HCT116 (cell line): Measurements from ENCODE around the gene RNH1. TPM values are rescaled to one million over a fixed set of nuclear protein-coding genes. Genes with fewer than 3 reads are reported as not detected.

ENCODE experiments used
- ATAC-seq: fragments of 200-7000 bp; cut with Tn5 transposase; 2 replicates; pipeline ENCODE4 v1.9.1; 2020; ENCODE audit warnings: mild to moderate bottlenecking, moderate library complexity
- BruUV-seq: library from RNA; stranded (reverse); fragments of 400-500 nt; replicated peaks from 2 replicates; lab custom pipeline; 2021; lab: Mats Ljungman, UMichigan
- CTCF ChIA-PET: fragments of 300-600 bp; sonication (Branson Sonifier 250); formaldehyde crosslinking; loops from one replicate; lab custom pipeline; 2021; ENCODE audit warnings: antibody characterized with exemption; lab: Charles Lee
- POLR2A ChIA-PET: fragments of 300-600, 350-600 bp; sonication (Branson Sonifier 250); formaldehyde crosslinking; loops from one replicate; lab custom pipeline; 2021; ENCODE audit warnings: antibody characterized with exemption; lab: Charles Lee
- RAD21 ChIA-PET, 2 experiments: fragments of 300-600 bp; sonication (Branson Sonifier 250); formaldehyde crosslinking; loops; one replicate each; lab custom pipeline; 2023; ENCODE audit warnings: low total read pairs in 2 of 2; ENCODE audit not compliant: uncharacterized antibody in 2 of 2, unreplicated experiment in 2 of 2, low non-redundant PET in 1 of 2; lab: Charles Lee
- DNase-seq: peaks from one replicate; pipeline ENCODE4 v3.0.0-alpha.2; 2010; ENCODE audit warnings: low read depth, low spot score
- H2AFZ ChIP-seq: fragments of 200-600 bp; shearing (Covaris generic), sonication (generic); 2 replicates; pipeline ENCODE4 v1.6.1; 2017; ENCODE audit warnings: low read depth, mixed run types, mixed read lengths, antibody characterized with exemption, low read length; ENCODE audit not compliant: poor library complexity, severe bottlenecking
- H3K27ac ChIP-seq: 2 replicates; pipeline ENCODE4 v1.5.1; 2012; ENCODE audit warnings: low read depth, low read length
- H3K27me3 ChIP-seq: fragments of 200-600 bp; sonication (generic); 2 replicates; pipeline ENCODE4 v1.6.1; 2016; ENCODE audit warnings: mixed run types, low read length, mixed read lengths; ENCODE audit not compliant: insufficient read depth
- H3K36me3 ChIP-seq, 2 experiments: fragments of 200-500 bp in 1 of 2; fragments of 200-600 bp in 1 of 2; sonication (Bioruptor generic) in 1 of 2; sonication (generic) in 1 of 2; 2 replicates each; pipeline versions ENCODE4 v1.5.1 to v1.6.1; 2014 to 2016; ENCODE audit warnings: low read length in 2 of 2, inconsistent platforms in 1 of 2, mixed read lengths in 1 of 2, mixed run types in 1 of 2; ENCODE audit not compliant: insufficient read depth in 2 of 2, control insufficient read depth in 1 of 2
- H3K4me1 ChIP-seq, 2 experiments: fragments of 200-600 bp in 1 of 2; sonication (generic) in 1 of 2; 2 replicates each; pipeline versions ENCODE4 v1.5.1 to v1.6.1; 2012 to 2017; ENCODE audit warnings: low read length in 2 of 2, inconsistent platforms in 1 of 2, mild to moderate bottlenecking in 1 of 2, mixed read lengths in 1 of 2, mixed run types in 1 of 2, moderate library complexity in 1 of 2; ENCODE audit not compliant: insufficient read depth in 2 of 2, control insufficient read depth in 1 of 2
- H3K4me2 ChIP-seq: fragments of 200-600 bp; sonication (generic); 2 replicates; pipeline ENCODE4 v1.6.1; 2017; ENCODE audit warnings: mixed run types, low read length, mixed read lengths
- H3K4me3 ChIP-seq, 2 experiments: fragments of 200-600 bp in 1 of 2; sonication (generic) in 1 of 2; replicated peaks in 1 of 2; 2 replicates each; pipeline ENCODE4 v1.5.1; 2011 to 2016; ENCODE audit warnings: low read length in 2 of 2, control low read depth in 1 of 2, low read depth in 1 of 2, mild to moderate bottlenecking in 1 of 2, mixed read lengths in 1 of 2, mixed run types in 1 of 2
- H3K79me2 ChIP-seq: fragments of 200-600 bp; sonication (generic); 2 replicates; pipeline ENCODE4 v1.6.1; 2017; ENCODE audit warnings: mild to moderate bottlenecking, mixed run types, low read length, moderate library complexity, mixed read lengths; ENCODE audit not compliant: insufficient read depth
- H3K9ac ChIP-seq: fragments of 200-600 bp; sonication (generic); 2 replicates; pipeline ENCODE4 v1.6.1; 2016; ENCODE audit warnings: low read length, mixed read lengths
- H3K9me2 ChIP-seq: fragments of 200-600 bp; sonication (generic), shearing (Covaris generic); 2 replicates; pipeline ENCODE4 v1.6.1; 2017; ENCODE audit warnings: mixed run types, mild to moderate bottlenecking, moderate library complexity; ENCODE audit not compliant: insufficient read depth
- H3K9me3 ChIP-seq, 2 experiments: fragments of 200-500 bp in 1 of 2; fragments of 200-600 bp in 1 of 2; sonication (Bioruptor generic) in 1 of 2; sonication (generic) in 1 of 2; 2 replicates each; pipeline ENCODE4 v1.6.1; 2014 to 2017; ENCODE audit warnings: low read length in 2 of 2, mixed read lengths in 2 of 2, inconsistent platforms in 1 of 2, low read depth in 1 of 2, mild to moderate bottlenecking in 1 of 2, mixed run types in 1 of 2, moderate library complexity in 1 of 2; ENCODE audit not compliant: control insufficient read depth in 1 of 2, insufficient read depth in 1 of 2
- H4K20me1 ChIP-seq: fragments of 200-600 bp; sonication (generic), shearing (Covaris generic); 2 replicates; pipeline ENCODE4 v1.6.1; 2017; ENCODE audit warnings: mixed run types, mild to moderate bottlenecking, moderate library complexity; ENCODE audit not compliant: insufficient read depth
- CBX3 ChIP-seq: IDR thresholded peaks from 2 replicates; pipeline ENCODE4 v1.6.1; 2012; ENCODE audit warnings: low read depth
- CEBPB ChIP-seq: IDR thresholded peaks from 2 replicates; pipeline ENCODE4 v1.6.1; 2012; ENCODE audit warnings: low read depth
- EGR1 ChIP-seq: IDR thresholded peaks from 2 replicates; pipeline ENCODE4 v1.6.1; 2012; ENCODE audit warnings: low read depth
- ELF1 ChIP-seq: IDR thresholded peaks from 2 replicates; pipeline ENCODE4 v1.6.1; 2012; ENCODE audit warnings: low read depth, borderline replicate concordance
- EZH2 ChIP-seq: fragments of 200-600 bp; sonication (generic); IDR thresholded peaks from 2 replicates; pipeline ENCODE4 v1.6.1; 2017; ENCODE audit warnings: antibody characterized with exemption, mixed run types
- JUND ChIP-seq: IDR thresholded peaks from 2 replicates; pipeline ENCODE4 v1.6.1; 2012
- POLR2A ChIP-seq: IDR thresholded peaks from 2 replicates; pipeline ENCODE4 v1.7.0; 2011; ENCODE audit warnings: borderline replicate concordance; ENCODE audit not compliant: insufficient read depth, insufficient read length; ENCODE audit errors: extremely low read depth
- POLR2AphosphoS5 ChIP-seq: IDR thresholded peaks from 2 replicates; pipeline ENCODE4 v1.6.1; 2011; ENCODE audit warnings: mild to moderate bottlenecking, low read depth, low read length, moderate library complexity
- RAD21 ChIP-seq: IDR thresholded peaks from 2 replicates; pipeline ENCODE4 v1.6.1; 2012; ENCODE audit warnings: low read depth, mild to moderate bottlenecking
- SIN3A ChIP-seq: IDR thresholded peaks from 2 replicates; pipeline ENCODE4 v1.6.1; 2012; ENCODE audit warnings: low read depth
- SP1 ChIP-seq: IDR thresholded peaks from 2 replicates; pipeline ENCODE4 v1.6.1; 2012; ENCODE audit warnings: low read depth
- SRF ChIP-seq: IDR thresholded peaks from 2 replicates; pipeline ENCODE4 v1.6.1; 2012; ENCODE audit warnings: low read depth
- TCF7L2 ChIP-seq: IDR thresholded peaks from 2 replicates; pipeline ENCODE4 v1.7.0; 2011; ENCODE audit warnings: borderline replicate concordance, inconsistent platforms; ENCODE audit not compliant: insufficient read depth, insufficient read length; ENCODE audit errors: extremely low read depth
- YY1 ChIP-seq: IDR thresholded peaks from 2 replicates; pipeline ENCODE4 v1.6.1; 2011; ENCODE audit warnings: low read length, low read depth, moderate library complexity, mild to moderate bottlenecking; ENCODE audit not compliant: insufficient replicate concordance; ENCODE audit errors: extremely low read depth
- ZFX ChIP-seq: fragments of 450-650 bp; IDR thresholded peaks from 2 replicates; pipeline ENCODE4 v1.6.1; 2017
- ZNF274 ChIP-seq: fragments of 200-500 bp; sonication (Bioruptor generic); IDR thresholded peaks from 2 replicates; pipeline ENCODE4 v1.6.1; 2014; ENCODE audit warnings: mild to moderate bottlenecking, low read depth, low read length, inconsistent platforms
- intact Hi-C: fragments of 100-400 bp; cut with micrococcal nuclease; formaldehyde crosslinking; loops from 2 replicates; pipeline ENCODE4 v1.10.0; 2022
- total RNA-seq: library from RNA; stranded (reverse); gene quantifications from one replicate; pipeline ENCODE4 v1.2.1, GENCODE V29; 2021; ENCODE audit not compliant: unreplicated experiment
- TF ChIP-seq, protein P1 (sequence below), 3 experiments: fragments of 200-600 bp in 1 of 3; sonication (generic) in 1 of 3; IDR thresholded peaks in 2 of 3; conservative IDR thresholded peaks in 1 of 3; 2 replicates each; pipeline ENCODE4 v1.5.1; 2012 to 2017; ENCODE audit warnings: low read depth in 2 of 3, low read length in 2 of 3, antibody characterized with exemption in 1 of 3, borderline replicate concordance in 1 of 3, control low read depth in 1 of 3, mild to moderate bottlenecking in 1 of 3, mixed read lengths in 1 of 3, mixed run types in 1 of 3, moderate library complexity in 1 of 3; ENCODE audit not compliant: insufficient read depth in 1 of 3
- TF ChIP-seq, protein P2 (sequence below): IDR thresholded peaks from 2 replicates; pipeline ENCODE4 v1.6.1; 2011; ENCODE audit warnings: mild to moderate bottlenecking, low read length, moderate library complexity; ENCODE audit not compliant: insufficient replicate concordance; ENCODE audit errors: extremely low read depth
- TF ChIP-seq, protein P3 (sequence below): IDR thresholded peaks from 2 replicates; pipeline ENCODE4 v1.6.1; 2012; ENCODE audit warnings: low read depth
- TF ChIP-seq, protein P4 (sequence below): IDR thresholded peaks from 2 replicates; pipeline ENCODE4 v1.6.1; 2012

Gene RNH1
- total RNA-seq, 1 experiment from 2014 or later, result 120 TPM

DNA sequence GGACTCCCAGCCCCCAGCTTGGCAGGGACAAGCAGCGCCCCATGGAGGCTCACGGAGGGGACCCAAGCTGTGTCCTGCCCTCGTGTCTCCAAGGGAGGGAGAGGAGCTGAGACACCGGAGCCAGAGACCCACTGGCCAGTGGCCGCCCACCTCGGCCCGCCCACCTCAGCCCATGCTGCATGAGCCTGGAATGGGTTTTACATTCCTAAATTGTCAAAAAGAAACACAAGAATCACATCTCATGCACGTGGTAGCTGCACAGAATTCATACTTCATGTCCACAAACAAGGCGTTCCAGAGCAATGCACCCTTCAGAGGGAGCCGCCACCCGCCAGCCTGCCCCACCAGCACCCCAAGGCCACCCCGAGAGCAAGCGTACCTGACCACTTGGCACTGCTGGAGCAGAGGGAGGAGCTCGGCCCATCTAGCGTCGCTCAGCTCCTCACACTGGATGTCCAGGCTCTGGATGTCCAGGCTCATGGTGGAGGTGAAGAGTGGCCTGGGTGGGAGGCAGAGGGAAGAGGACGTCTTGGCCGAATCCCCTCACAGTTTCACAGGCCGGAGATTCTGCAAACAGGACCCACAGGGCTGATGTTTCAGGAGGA, 5.3 kb downstream of the RNH1 start:
- Histone ChIP-seq H3K36me3 (peaks cover 16 to 23% of the 10 kb centered on the region in 2 experiments), H3K9me3 (no peaks in the 10 kb centered on the region), H3K4me1 (peaks cover 6 to 15% of the 10 kb centered on the region in 2 experiments; a peak in 3 of 4 replicates), H3K27ac (no peak overlapping the region), H3K9ac (no peak overlapping the region), H4K20me1 (no peaks in the 10 kb centered on the region), H3K4me3 (no peak overlapping the region), H3K79me2 (peaks cover 34% of the 10 kb centered on the region), H3K9me2 (no peaks in the 10 kb centered on the region), H3K4me2 (no peak overlapping the region), H3K27me3 (no peaks in the 10 kb centered on the region), H2AFZ (no peak overlapping the region)
- RAD21 ChIA-PET, result no interaction called here
- no peak for TF ChIP-seq SIN3A
- no peak for TF ChIP-seq POLR2A
- no peak for TF ChIP-seq CBX3
- TF ChIP-seq YY1, result no peak
- no peak for TF ChIP-seq TCF7L2
- no peak for TF ChIP-seq ZNF274
- no peak for TF ChIP-seq ELF1
- TF ChIP-seq EZH2, result no peak
- no peak for TF ChIP-seq ZFX
- no peak for TF ChIP-seq CEBPB
- TF ChIP-seq POLR2AphosphoS5, result no peak
- TF ChIP-seq, protein P1, sequence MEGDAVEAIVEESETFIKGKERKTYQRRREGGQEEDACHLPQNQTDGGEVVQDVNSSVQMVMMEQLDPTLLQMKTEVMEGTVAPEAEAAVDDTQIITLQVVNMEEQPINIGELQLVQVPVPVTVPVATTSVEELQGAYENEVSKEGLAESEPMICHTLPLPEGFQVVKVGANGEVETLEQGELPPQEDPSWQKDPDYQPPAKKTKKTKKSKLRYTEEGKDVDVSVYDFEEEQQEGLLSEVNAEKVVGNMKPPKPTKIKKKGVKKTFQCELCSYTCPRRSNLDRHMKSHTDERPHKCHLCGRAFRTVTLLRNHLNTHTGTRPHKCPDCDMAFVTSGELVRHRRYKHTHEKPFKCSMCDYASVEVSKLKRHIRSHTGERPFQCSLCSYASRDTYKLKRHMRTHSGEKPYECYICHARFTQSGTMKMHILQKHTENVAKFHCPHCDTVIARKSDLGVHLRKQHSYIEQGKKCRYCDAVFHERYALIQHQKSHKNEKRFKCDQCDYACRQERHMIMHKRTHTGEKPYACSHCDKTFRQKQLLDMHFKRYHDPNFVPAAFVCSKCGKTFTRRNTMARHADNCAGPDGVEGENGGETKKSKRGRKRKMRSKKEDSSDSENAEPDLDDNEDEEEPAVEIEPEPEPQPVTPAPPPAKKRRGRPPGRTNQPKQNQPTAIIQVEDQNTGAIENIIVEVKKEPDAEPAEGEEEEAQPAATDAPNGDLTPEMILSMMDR (IDR thresholded peaks at IDR 0.05 in 2 of 3, conservative IDR thresholded peaks at IDR 0.05 in 1 of 3; ENCODE audit: borderline replicate concordance in 1 of 3, insufficient read depth in 1 of 3, low read depth in 2 of 3, low read length in 2 of 3), result no peak
- TF ChIP-seq, protein P2, sequence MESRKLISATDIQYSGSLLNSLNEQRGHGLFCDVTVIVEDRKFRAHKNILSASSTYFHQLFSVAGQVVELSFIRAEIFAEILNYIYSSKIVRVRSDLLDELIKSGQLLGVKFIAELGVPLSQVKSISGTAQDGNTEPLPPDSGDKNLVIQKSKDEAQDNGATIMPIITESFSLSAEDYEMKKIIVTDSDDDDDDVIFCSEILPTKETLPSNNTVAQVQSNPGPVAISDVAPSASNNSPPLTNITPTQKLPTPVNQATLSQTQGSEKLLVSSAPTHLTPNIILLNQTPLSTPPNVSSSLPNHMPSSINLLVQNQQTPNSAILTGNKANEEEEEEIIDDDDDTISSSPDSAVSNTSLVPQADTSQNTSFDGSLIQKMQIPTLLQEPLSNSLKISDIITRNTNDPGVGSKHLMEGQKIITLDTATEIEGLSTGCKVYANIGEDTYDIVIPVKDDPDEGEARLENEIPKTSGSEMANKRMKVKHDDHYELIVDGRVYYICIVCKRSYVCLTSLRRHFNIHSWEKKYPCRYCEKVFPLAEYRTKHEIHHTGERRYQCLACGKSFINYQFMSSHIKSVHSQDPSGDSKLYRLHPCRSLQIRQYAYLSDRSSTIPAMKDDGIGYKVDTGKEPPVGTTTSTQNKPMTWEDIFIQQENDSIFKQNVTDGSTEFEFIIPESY, result no peak
- TF ChIP-seq RAD21, result no peak
- TF ChIP-seq, protein P3, sequence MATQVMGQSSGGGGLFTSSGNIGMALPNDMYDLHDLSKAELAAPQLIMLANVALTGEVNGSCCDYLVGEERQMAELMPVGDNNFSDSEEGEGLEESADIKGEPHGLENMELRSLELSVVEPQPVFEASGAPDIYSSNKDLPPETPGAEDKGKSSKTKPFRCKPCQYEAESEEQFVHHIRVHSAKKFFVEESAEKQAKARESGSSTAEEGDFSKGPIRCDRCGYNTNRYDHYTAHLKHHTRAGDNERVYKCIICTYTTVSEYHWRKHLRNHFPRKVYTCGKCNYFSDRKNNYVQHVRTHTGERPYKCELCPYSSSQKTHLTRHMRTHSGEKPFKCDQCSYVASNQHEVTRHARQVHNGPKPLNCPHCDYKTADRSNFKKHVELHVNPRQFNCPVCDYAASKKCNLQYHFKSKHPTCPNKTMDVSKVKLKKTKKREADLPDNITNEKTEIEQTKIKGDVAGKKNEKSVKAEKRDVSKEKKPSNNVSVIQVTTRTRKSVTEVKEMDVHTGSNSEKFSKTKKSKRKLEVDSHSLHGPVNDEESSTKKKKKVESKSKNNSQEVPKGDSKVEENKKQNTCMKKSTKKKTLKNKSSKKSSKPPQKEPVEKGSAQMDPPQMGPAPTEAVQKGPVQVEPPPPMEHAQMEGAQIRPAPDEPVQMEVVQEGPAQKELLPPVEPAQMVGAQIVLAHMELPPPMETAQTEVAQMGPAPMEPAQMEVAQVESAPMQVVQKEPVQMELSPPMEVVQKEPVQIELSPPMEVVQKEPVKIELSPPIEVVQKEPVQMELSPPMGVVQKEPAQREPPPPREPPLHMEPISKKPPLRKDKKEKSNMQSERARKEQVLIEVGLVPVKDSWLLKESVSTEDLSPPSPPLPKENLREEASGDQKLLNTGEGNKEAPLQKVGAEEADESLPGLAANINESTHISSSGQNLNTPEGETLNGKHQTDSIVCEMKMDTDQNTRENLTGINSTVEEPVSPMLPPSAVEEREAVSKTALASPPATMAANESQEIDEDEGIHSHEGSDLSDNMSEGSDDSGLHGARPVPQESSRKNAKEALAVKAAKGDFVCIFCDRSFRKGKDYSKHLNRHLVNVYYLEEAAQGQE, result no peak
- TF ChIP-seq EGR1, result no peak
- no peak for TF ChIP-seq JUND
- no peak for TF ChIP-seq SRF
- TF ChIP-seq, protein P4, sequence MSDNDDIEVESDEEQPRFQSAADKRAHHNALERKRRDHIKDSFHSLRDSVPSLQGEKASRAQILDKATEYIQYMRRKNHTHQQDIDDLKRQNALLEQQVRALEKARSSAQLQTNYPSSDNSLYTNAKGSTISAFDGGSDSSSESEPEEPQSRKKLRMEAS, result no peak
- no peak for TF ChIP-seq SP1
- no TSS peak for BruUV-seq
- no peak for ATAC-seq
- CTCF ChIA-PET, result no interaction called here
- POLR2A ChIA-PET, result interaction anchor here (0.6 kb wide), 1 partner anchor 36 kb away, joined by 3 read pairs; no protein-coding TSS in a partner anchor
- intact Hi-C loops, result no loop called here
- DNase-seq, result no peak
